Effector memory CD4-positive, alpha-beta T cell (primary cell): ENCODE results near the gene EIF4E2.
"Not testable (repeated sequence)": the region's sequence is repeated elsewhere in the genome, so short reads cannot be mapped to it uniquely, and the experiment has no call there.

ENCODE experiments used
- DNase-seq, 3 donors: peaks; one replicate each; pipeline ENCODE4 v3.0.0-alpha.2; 2020
- H3K27ac ChIP-seq: 2 replicates; pipeline ENCODE4 v1.7.0; 2013; ENCODE audit warnings: mild to moderate bottlenecking, low read length, moderate library complexity; ENCODE audit not compliant: insufficient read depth, poor library complexity, severe bottlenecking
- H3K27me3 ChIP-seq: replicated peaks from 2 replicates; pipeline ENCODE4 v1.7.0; 2013; ENCODE audit warnings: mild to moderate bottlenecking, low read length; ENCODE audit not compliant: insufficient read depth, control insufficient read depth, poor library complexity, severe bottlenecking
- H3K36me3 ChIP-seq: 2 replicates; pipeline ENCODE4 v1.7.0; 2013; ENCODE audit warnings: mild to moderate bottlenecking, low read length, moderate library complexity; ENCODE audit not compliant: control insufficient read depth, insufficient read depth
- H3K4me1 ChIP-seq: 2 replicates; pipeline ENCODE4 v1.7.0; 2013; ENCODE audit warnings: low read length, mild to moderate bottlenecking; ENCODE audit not compliant: control insufficient read depth, insufficient read depth, poor library complexity, severe bottlenecking
- H3K4me3 ChIP-seq: 2 replicates; pipeline ENCODE4 v1.7.0; 2013; ENCODE audit warnings: low read length, low read depth, mild to moderate bottlenecking; ENCODE audit not compliant: insufficient read depth, poor library complexity, severe bottlenecking
- H3K9me3 ChIP-seq: 2 replicates; pipeline ENCODE4 v1.7.0; 2013; ENCODE audit warnings: mild to moderate bottlenecking, low read length, moderate library complexity; ENCODE audit not compliant: control insufficient read depth

The EIF4E2 gene

DNA sequence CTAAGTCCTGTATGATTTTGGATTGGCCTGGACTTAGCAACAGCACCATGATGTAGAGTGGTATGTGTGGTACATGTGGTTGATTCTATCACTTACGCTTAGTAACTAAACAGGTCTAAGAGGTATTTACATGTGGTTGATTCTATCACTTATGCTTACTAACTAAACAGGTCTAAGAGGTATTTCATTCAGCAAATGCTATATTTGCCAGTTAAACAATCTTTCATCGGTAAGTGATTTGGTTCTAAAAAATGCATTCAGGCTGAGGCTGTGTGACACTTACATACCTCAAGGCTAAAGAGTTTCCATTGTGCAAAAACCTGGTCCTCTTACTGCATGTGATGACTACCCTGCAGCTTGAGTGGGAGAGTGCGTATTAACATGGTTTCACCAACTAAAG lies 13.1 kb downstream of the EIF4E2 start:
- H3K36me3 ChIP-seq: peaks cover 65% of the 10 kb centered on the region
- H3K27me3 ChIP-seq: no peaks in the 10 kb centered on the region
- no peaks in the 10 kb centered on the region for H3K9me3 ChIP-seq
- no peaks in the 10 kb centered on the region for H3K4me1 ChIP-seq
- DNase-seq: no peak
- H3K4me3 ChIP-seq: no peak overlapping the region
- H3K27ac ChIP-seq: no peak overlapping the region

DNA sequence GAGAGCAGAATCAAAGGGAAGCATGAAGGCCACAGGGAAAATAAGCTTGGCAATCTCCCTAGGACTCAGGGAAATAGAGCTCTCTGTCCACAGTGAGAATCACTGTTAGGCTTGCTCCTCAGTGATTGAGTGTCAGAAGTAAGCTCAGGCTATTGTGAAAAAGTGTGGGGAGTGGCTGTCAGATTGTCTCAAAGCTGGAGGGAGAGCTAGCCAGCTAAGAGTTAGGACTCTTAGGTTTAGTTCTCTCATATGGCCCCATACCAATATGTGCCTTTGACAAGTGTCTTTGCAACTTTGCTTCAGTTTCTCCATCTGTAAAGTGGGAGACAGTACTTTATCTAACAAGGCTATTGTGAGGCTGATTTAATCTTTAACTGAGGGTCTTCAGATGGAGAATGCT lies 17.2 kb downstream of the EIF4E2 start:
- H3K27ac ChIP-seq: no peak overlapping the region
- H3K4me3 ChIP-seq: no peak overlapping the region
- H3K27me3 ChIP-seq: no peaks in the 10 kb centered on the region
- no peaks in the 10 kb centered on the region for H3K9me3 ChIP-seq
- peaks cover 64% of the 10 kb centered on the region for H3K36me3 ChIP-seq
- no peaks in the 10 kb centered on the region for H3K4me1 ChIP-seq
- DNase-seq: no peak

DNA sequence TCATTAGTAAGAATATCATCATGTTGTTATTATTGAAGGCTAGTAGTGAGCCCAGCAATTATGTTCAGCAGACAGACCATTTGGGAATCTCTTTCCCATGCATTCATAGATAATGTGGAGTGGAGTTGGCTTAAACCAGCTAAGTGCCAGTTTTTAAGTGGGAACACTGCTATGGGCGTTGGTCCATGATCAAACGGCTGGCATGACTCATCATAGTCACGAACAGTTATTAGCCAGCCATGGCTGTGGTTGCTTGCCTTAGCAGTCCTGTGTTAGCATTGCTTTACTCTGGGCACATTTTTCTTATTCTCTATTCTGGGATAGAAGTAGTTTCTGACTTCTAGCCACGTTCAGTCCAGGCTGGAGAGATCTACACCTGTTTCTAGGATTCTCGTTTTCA lies 17.7 kb downstream of the EIF4E2 start:
- Histone ChIP-seq H3K36me3 (peaks cover 68% of the 10 kb centered on the region), H3K4me1 (no peaks in the 10 kb centered on the region), H3K27ac (no peak overlapping the region), H3K27me3 (no peaks in the 10 kb centered on the region), H3K4me3 (no peak overlapping the region), H3K9me3 (no peaks in the 10 kb centered on the region)
- no peak for DNase-seq

DNA sequence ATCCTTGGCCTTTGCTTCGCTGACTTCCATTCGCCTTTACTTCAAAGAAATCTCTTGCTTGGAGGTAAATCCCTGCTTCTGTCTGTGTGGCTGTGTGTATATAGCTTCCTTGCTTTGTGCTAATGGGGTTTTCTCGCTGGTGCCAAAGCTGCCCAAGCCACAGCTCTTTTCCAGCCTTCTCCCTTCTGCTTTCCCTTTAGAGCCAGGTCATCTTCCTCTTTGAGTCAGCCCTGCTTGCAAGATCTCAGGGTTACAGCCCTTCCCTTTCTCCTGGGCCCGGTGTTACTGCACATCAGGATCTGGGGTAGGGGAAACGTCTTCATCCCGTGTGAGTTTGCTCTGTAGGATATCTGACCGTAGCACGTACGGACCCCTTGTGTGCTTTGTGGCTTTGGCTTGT lies 19.1 kb downstream of the EIF4E2 start:
- H3K36me3 ChIP-seq: peaks cover 73% of the 10 kb centered on the region

DNA sequence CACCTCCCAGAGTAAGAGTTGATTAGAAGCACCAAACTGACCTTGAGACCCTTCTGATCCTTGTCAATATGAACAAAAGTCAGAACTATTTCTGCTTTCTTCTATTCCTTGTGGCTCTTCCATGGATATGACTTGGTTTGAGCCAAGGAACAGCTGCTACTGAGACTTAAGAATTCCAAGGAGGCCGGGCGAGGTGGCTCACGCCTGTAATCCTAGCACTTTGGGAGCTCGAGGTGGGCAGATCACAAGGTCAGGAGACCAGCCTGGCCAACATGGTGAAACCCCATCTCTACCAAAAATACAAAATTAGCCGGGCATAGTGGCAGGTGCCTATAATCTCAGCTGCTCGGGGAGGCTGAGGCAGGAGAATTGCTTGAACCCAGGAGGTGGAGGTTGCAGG lies 20.0 kb downstream of the EIF4E2 start:
- not testable (repeated sequence) for H3K27me3 ChIP-seq, H3K27ac ChIP-seq, H3K9me3 ChIP-seq, DNase-seq, H3K4me1 ChIP-seq, H3K4me3 ChIP-seq
- peaks cover 71% of the 10 kb centered on the region for H3K36me3 ChIP-seq

More for the DNA sequence above, 19.1 kb downstream of the EIF4E2 start:
- H3K27ac ChIP-seq: no peak overlapping the region
- H3K4me1 ChIP-seq: no peaks in the 10 kb centered on the region
- H3K27me3 ChIP-seq: no peaks in the 10 kb centered on the region
- no peak for DNase-seq
- no peak overlapping the region for H3K4me3 ChIP-seq
- no peaks in the 10 kb centered on the region for H3K9me3 ChIP-seq

DNA sequence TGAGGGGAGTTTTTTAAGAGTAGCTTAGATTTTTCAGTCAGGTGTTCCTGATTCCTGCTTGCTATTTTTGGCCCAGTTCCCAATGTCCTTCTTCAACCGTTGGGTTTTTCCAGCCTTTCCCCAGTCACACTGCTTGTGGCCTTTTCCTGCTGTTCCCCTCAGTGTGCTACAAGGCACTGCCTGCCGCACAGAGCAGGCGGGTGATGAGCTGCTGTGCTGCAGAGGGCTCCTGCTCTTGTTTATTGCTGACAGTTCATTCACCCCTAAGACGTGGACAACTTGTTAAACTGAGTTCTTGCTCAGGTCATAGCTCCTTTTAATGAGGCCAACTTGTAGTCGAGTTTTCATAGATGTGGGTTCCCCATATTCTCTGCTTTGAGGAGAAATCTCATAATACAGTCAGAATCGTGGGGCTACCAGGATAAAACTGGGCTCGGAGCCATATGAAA lies 20.6 kb downstream of the EIF4E2 start:
- DNase-seq: no peak
- H3K27ac ChIP-seq: no peak overlapping the region
- H3K4me3 ChIP-seq: no peak overlapping the region
- peaks cover 66% of the 10 kb centered on the region for H3K36me3 ChIP-seq
- no peaks in the 10 kb centered on the region for H3K27me3 ChIP-seq
- H3K4me1 ChIP-seq: no peaks in the 10 kb centered on the region
- H3K9me3 ChIP-seq: no peaks in the 10 kb centered on the region

DNA sequence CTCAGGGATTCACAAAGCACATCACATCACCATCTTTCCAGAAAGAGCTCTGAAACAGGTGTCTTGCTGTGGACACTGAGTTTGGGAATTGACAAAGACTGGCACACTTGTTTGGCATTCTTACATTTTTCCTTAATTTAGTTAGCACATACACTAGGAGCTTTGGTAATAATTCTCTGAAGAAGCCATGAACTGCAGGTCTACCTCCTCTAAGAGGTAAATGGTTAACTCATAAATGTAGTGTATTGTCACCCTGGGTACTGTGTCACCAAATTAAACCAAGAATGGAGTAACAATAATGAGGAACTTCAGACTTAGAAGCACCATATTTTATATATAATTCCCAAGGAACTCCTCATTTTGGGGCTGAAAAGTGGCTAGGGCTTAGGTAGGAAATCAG lies 22.6 kb downstream of the EIF4E2 start:
- DNase-seq: no peak

DNA sequence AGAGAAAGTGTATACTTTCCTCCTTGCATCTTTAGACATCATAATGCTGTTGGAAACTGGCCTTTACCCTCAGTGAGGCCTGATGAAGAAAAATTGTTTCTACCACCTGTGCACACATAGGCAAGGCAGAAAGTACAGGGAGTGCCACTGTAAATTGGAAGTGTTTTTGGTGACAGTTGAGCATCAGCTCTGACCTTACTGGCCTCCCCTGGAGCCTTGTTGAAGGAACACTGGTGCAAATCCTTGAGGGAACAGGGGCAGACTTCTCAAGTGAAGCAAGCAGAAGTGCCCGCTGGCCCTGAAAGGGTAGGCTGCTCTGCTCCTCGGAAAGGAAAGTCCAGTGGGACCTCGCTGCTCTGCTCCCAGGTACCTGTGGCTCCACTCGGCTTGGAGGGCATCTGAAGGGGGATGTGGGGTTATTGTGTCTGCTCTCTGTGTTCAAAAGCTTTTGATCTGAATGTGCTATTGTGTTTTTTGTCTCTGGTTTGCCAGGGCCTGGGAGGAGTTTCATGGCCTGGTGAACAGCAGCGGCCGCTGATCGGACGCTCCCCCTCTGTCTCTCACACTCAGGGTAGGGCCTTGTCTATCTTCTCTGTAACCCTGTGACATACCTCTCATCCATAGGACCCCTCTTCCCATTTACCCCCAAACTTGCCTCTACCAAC lies 23.4 kb downstream of the EIF4E2 start:
- no peak for DNase-seq
- Histone ChIP-seq H3K4me3 (no peak overlapping the region), H3K9me3 (no peaks in the 10 kb centered on the region), H3K27me3 (no peaks in the 10 kb centered on the region), H3K36me3 (peaks cover 51% of the 10 kb centered on the region), H3K4me1 (no peaks in the 10 kb centered on the region), H3K27ac (no peak overlapping the region)

More for the DNA sequence above, 22.6 kb downstream of the EIF4E2 start:
- Histone ChIP-seq H3K36me3 (peaks cover 57% of the 10 kb centered on the region), H3K27ac (no peak overlapping the region), H3K4me1 (no peaks in the 10 kb centered on the region), H3K9me3 (no peaks in the 10 kb centered on the region), H3K27me3 (no peaks in the 10 kb centered on the region), H3K4me3 (no peak overlapping the region)

DNA sequence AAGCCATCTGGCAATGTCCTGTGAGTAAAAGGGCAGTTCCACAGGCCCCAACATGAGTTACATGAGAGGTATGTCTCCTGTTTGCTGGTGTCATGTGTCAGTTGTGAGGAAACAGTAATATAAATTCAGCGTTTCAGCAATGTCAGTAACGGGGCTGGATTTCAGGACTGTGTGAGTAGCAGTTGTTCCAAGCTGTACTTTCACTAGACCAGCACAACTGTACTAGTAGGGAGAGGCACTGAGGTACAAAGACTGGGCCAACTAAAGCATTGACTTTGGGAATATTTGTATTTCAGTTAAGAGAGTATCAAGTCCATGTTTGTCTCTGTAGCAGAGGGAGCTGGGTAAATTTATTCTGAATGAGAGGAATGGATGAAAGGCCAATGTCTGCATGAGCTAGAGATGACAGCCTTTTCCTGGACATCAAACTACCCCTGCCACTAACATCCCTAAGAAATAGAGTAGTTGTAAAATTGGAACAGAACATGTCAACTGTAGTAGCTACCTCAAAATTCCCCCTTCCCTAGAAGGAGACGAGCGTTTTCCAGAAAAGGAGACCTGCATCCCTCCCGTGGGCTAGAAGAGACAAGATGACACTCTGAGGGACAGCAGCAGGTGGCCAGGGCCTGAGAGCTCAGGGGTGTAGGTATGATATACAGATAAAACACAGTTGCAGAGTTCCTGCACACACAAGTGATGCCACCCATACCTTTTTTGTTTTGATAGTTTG lies 24.4 kb downstream of the EIF4E2 start:
- Histone ChIP-seq H3K27ac (no peak overlapping the region), H3K27me3 (no peaks in the 10 kb centered on the region), H3K9me3 (no peaks in the 10 kb centered on the region), H3K4me3 (no peak overlapping the region), H3K36me3 (peaks cover 53% of the 10 kb centered on the region), H3K4me1 (no peaks in the 10 kb centered on the region)
- no peak for DNase-seq

DNA sequence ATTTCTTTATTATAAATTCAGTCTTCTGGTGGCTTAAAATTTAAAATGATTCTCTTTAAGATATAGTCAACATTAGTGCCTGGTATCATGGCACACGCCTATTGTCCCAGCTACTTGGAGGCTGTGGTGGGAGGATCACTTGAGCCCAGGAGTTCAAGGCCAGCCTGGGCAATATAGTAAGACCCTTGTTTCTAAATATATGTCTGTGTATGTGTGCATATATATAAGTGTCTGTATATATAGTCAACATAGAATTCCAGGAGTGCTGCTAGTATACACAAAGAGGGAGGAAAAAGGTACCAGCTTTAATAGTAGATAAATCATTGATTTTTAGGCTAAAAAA lies 24.9 kb downstream of the EIF4E2 start:
- no peak for DNase-seq
- Histone ChIP-seq H3K9me3 (no peaks in the 10 kb centered on the region), H3K36me3 (peaks cover 48% of the 10 kb centered on the region), H3K27me3 (no peaks in the 10 kb centered on the region), H3K4me1 (no peaks in the 10 kb centered on the region), H3K4me3 (no peak overlapping the region), H3K27ac (no peak overlapping the region)
